ENCODE measurements around the gene MPV17.

The MPV17 gene

GRCh38 chr2:27309651-27310050 lies 13.2 kb downstream of the MPV17 start:
- H3K9me3 ChIP-seq (ENCODE audit: control insufficient read depth in 1 of 2, low read length in 2 of 2), result no peaks in the 10 kb centered on the region
- H3K36me3 ChIP-seq (ENCODE audit: control insufficient read depth in 1 of 2, insufficient read depth in 2 of 2, low read length in 2 of 2), result peaks cover 0 to 20% of the 10 kb centered on the region in 2 donors
- H3K27me3 ChIP-seq (ENCODE audit: control insufficient read depth in 1 of 2, insufficient read depth in 2 of 2, low read length in 2 of 2), result peaks cover 27 to 35% of the 10 kb centered on the region in 2 donors
- no peak overlapping the region for H3K9ac ChIP-seq (ENCODE audit: low read depth in 1 of 2, low read length in 2 of 2)
- H3K27ac ChIP-seq (ENCODE audit: low read depth, low read length), result no peak overlapping the region
- H3K4me3 ChIP-seq (ENCODE audit: low read depth in 1 of 2, low read length in 2 of 2), result no peak overlapping the region
- peaks cover 8 to 26% of the 10 kb centered on the region in 2 donors for H3K4me1 ChIP-seq (ENCODE audit: control insufficient read depth in 1 of 2, insufficient read depth in 2 of 2, low read length in 2 of 2)

- Histone ChIP-seq H3K27ac (ENCODE audit: low read depth, low read length) (no peak within 1 kb of the TSS), H3K27me3 (ENCODE audit: control insufficient read depth in 1 of 2, insufficient read depth in 2 of 2, low read length in 2 of 2) (peaks cover 27 to 35% of the 10 kb centered on the region in 2 donors), H3K36me3 (ENCODE audit: control insufficient read depth in 1 of 2, insufficient read depth in 2 of 2, low read length in 2 of 2) (peaks cover 0 to 20% of the 10 kb centered on the region in 2 donors), H3K4me3 (ENCODE audit: low read depth in 1 of 2, low read length in 2 of 2) (peak within 1 kb of the TSS in 1 of 2 donors; percentile 43), H3K9me3 (ENCODE audit: control insufficient read depth in 1 of 2, low read length in 2 of 2) (no peaks in the 10 kb centered on the region), H3K4me1 (ENCODE audit: control insufficient read depth in 1 of 2, insufficient read depth in 2 of 2, low read length in 2 of 2) (peaks cover 8 to 26% of the 10 kb centered on the region in 2 donors), H3K9ac (ENCODE audit: low read depth in 1 of 2, low read length in 2 of 2) (no peak within 1 kb of the TSS)
Observed at GRCh38 chr2:27308359-27308881, 14.5 kb downstream of the MPV17 start, which contains the start of gene UCN. Gene UCN (minus strand): TSS chr2:27308445. CDS start chr2:27307895, 550 bp downstream.

GRCh38 chr2:27307545-27308358 lies 15.1 kb downstream of the MPV17 start:
- Histone ChIP-seq H3K27ac (ENCODE audit: low read depth, low read length) (no peak overlapping the region), H3K4me3 (ENCODE audit: low read depth in 1 of 2, low read length in 2 of 2) (peak overlapping the region in 1 of 2 donors; percentile 43), H3K9me3 (ENCODE audit: control insufficient read depth in 1 of 2, low read length in 2 of 2) (no peaks in the 10 kb centered on the region)

GRCh38 chr2:27307287-27307544 lies 15.7 kb downstream of the MPV17 start:
- Histone ChIP-seq H3K4me3 (ENCODE audit: low read depth in 1 of 2, low read length in 2 of 2) (peak overlapping the region; percentile 43 to 61), H3K9me3 (ENCODE audit: control insufficient read depth in 1 of 2, low read length in 2 of 2) (no peaks in the 10 kb centered on the region), H3K27me3 (ENCODE audit: control insufficient read depth in 1 of 2, insufficient read depth in 2 of 2, low read length in 2 of 2) (peaks cover 27 to 35% of the 10 kb centered on the region in 2 donors), H3K36me3 (ENCODE audit: control insufficient read depth in 1 of 2, insufficient read depth in 2 of 2, low read length in 2 of 2) (peaks cover 0 to 18% of the 10 kb centered on the region in 2 donors), H3K9ac (ENCODE audit: low read depth in 1 of 2, low read length in 2 of 2) (no peak overlapping the region), H3K27ac (ENCODE audit: low read depth, low read length) (no peak overlapping the region), H3K4me1 (ENCODE audit: control insufficient read depth in 1 of 2, insufficient read depth in 2 of 2, low read length in 2 of 2) (peaks cover 8 to 26% of the 10 kb centered on the region in 2 donors)

More at GRCh38 chr2:27307545-27308358, 15.1 kb downstream of the MPV17 start:
- H3K27me3 ChIP-seq (ENCODE audit: control insufficient read depth in 1 of 2, insufficient read depth in 2 of 2, low read length in 2 of 2), result peaks cover 27 to 35% of the 10 kb centered on the region in 2 donors
- H3K36me3 ChIP-seq (ENCODE audit: control insufficient read depth in 1 of 2, insufficient read depth in 2 of 2, low read length in 2 of 2), result peaks cover 0 to 20% of the 10 kb centered on the region in 2 donors
- peaks cover 8 to 26% of the 10 kb centered on the region in 2 donors for H3K4me1 ChIP-seq (ENCODE audit: control insufficient read depth in 1 of 2, insufficient read depth in 2 of 2, low read length in 2 of 2)
- no peak overlapping the region for H3K9ac ChIP-seq (ENCODE audit: low read depth in 1 of 2, low read length in 2 of 2)

DNA sequence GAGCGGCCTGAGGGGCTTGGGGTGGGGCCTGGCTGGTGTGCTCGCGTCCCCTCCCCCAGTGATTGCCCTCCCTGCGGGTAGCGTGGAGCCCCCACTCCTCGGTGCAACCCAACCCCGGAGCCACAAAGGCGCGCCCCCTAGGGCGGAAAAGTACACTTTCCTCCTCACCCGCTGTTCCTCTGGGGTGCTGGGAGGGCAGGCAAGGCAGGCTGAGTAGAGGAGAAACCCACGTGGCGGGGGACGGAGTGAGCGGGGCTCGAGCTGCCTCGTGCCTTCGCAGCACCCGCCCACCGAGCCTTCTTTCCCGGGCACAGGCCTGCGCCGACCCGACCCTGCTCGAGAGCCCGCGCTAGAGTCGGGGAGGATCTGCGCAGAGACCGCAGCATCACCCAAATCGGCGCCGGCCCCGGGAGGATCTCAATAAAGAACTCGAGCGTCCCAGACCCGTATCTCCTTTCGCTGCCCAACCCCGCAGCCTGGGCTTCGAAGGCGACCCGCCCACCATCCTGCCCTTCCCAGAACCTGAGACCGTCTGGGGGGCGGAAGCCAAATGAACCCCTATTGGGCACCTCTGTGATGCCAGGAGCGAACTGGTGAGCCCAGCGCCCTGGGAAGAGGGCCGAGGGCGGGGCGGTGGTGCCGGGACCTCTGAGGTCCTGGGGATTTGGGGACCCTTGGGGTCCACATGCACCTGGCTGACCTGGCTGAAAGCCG lies 16.2 kb downstream of the MPV17 start:
- Histone ChIP-seq H3K9ac (ENCODE audit: low read depth in 1 of 2, low read length in 2 of 2) (no peak overlapping the region), H3K27ac (ENCODE audit: low read depth, low read length) (no peak overlapping the region), H3K36me3 (ENCODE audit: control insufficient read depth in 1 of 2, insufficient read depth in 2 of 2, low read length in 2 of 2) (peaks cover 0 to 13% of the 10 kb centered on the region in 2 donors), H3K4me1 (ENCODE audit: control insufficient read depth in 1 of 2, insufficient read depth in 2 of 2, low read length in 2 of 2) (peaks cover 8 to 26% of the 10 kb centered on the region in 2 donors), H3K4me3 (ENCODE audit: low read depth in 1 of 2, low read length in 2 of 2) (peak overlapping the region; percentile 43 to 61), H3K27me3 (ENCODE audit: control insufficient read depth in 1 of 2, insufficient read depth in 2 of 2, low read length in 2 of 2) (peaks cover 27 to 35% of the 10 kb centered on the region in 2 donors), H3K9me3 (ENCODE audit: control insufficient read depth in 1 of 2, low read length in 2 of 2) (no peaks in the 10 kb centered on the region)

GRCh38 chr2:27306136-27306535 lies 16.8 kb downstream of the MPV17 start:
- H3K9ac ChIP-seq (ENCODE audit: low read depth in 1 of 2, low read length in 2 of 2), result peak overlapping the region in 1 of 2 donors; percentile 6
- H3K9me3 ChIP-seq (ENCODE audit: control insufficient read depth in 1 of 2, low read length in 2 of 2), result no peaks in the 10 kb centered on the region
- peaks cover 8 to 26% of the 10 kb centered on the region in 2 donors for H3K4me1 ChIP-seq (ENCODE audit: control insufficient read depth in 1 of 2, insufficient read depth in 2 of 2, low read length in 2 of 2)
- H3K27me3 ChIP-seq (ENCODE audit: control insufficient read depth in 1 of 2, insufficient read depth in 2 of 2, low read length in 2 of 2), result peaks cover 27 to 35% of the 10 kb centered on the region in 2 donors
- peaks cover 0 to 8% of the 10 kb centered on the region in 2 donors for H3K36me3 ChIP-seq (ENCODE audit: control insufficient read depth in 1 of 2, insufficient read depth in 2 of 2, low read length in 2 of 2)
- H3K27ac ChIP-seq (ENCODE audit: low read depth, low read length), result no peak overlapping the region
- peak overlapping the region; percentile 43 to 61 for H3K4me3 ChIP-seq (ENCODE audit: low read depth in 1 of 2, low read length in 2 of 2)

GRCh38 chr2:27305516-27305915 lies 17.4 kb downstream of the MPV17 start:
- Histone ChIP-seq H3K4me1 (ENCODE audit: control insufficient read depth in 1 of 2, insufficient read depth in 2 of 2, low read length in 2 of 2) (peaks cover 8 to 26% of the 10 kb centered on the region in 2 donors), H3K9me3 (ENCODE audit: control insufficient read depth in 1 of 2, low read length in 2 of 2) (no peaks in the 10 kb centered on the region), H3K9ac (ENCODE audit: low read depth in 1 of 2, low read length in 2 of 2) (no peak overlapping the region), H3K27me3 (ENCODE audit: control insufficient read depth in 1 of 2, insufficient read depth in 2 of 2, low read length in 2 of 2) (peaks cover 27 to 35% of the 10 kb centered on the region in 2 donors), H3K36me3 (ENCODE audit: control insufficient read depth in 1 of 2, insufficient read depth in 2 of 2, low read length in 2 of 2) (peaks cover 0 to 7% of the 10 kb centered on the region in 2 donors), H3K27ac (ENCODE audit: low read depth, low read length) (no peak overlapping the region), H3K4me3 (ENCODE audit: low read depth in 1 of 2, low read length in 2 of 2) (no peak overlapping the region)

DNA sequence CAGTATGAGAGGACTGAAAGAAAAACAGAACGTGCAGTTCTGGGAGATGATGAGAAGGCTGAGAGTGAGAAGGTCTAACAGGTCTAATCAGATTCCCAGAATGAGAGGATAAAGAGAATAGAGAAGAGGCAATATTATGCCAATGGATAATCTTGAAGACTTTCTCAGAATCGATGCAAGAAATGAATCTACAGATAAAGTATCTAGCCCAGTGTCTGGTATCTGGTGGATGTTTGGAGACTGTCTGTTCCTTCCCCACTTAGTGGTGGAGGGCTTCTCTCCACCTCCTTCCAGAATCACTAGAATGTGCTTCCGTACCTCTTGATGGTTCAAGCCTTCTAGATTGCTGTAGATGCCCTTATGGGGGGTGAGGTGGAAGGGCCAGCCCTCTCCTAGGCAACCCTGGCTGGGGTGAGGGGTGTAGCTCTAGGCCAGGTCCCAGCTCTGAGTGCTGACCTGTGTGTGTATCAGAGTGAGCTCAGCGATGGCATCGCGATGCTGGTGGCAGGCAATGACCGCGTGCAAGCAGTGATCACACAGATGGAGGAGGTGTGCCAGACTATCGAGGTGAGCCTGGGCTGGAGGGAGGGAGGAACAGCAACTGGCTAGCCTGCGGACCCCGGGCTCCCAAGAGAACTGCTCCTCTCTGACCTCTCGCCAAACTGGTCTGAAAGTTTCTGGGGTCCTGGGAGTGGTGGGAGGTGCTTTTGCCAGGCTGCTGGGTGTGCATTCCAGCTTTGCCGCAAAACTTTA lies 18.2 kb downstream of the MPV17 start:
- no peaks in the 10 kb centered on the region for H3K9me3 ChIP-seq (ENCODE audit: control insufficient read depth in 1 of 2, low read length in 2 of 2)
- H3K4me3 ChIP-seq (ENCODE audit: low read depth in 1 of 2, low read length in 2 of 2), result no peak overlapping the region
- H3K9ac ChIP-seq (ENCODE audit: low read depth in 1 of 2, low read length in 2 of 2), result no peak overlapping the region
- H3K27me3 ChIP-seq (ENCODE audit: control insufficient read depth in 1 of 2, insufficient read depth in 2 of 2, low read length in 2 of 2), result peaks cover 27 to 35% of the 10 kb centered on the region in 2 donors
- no peak overlapping the region for H3K27ac ChIP-seq (ENCODE audit: low read depth, low read length)
- peaks cover 0 to 4% of the 10 kb centered on the region in 2 donors for H3K36me3 ChIP-seq (ENCODE audit: control insufficient read depth in 1 of 2, insufficient read depth in 2 of 2, low read length in 2 of 2)
- peaks cover 8 to 26% of the 10 kb centered on the region in 2 donors for H3K4me1 ChIP-seq (ENCODE audit: control insufficient read depth in 1 of 2, insufficient read depth in 2 of 2, low read length in 2 of 2)

GRCh38 chr2:27303093-27304025 lies 19.5 kb downstream of the MPV17 start:
- Histone ChIP-seq H3K9me3 (ENCODE audit: control insufficient read depth in 1 of 2, low read length in 2 of 2) (no peaks in the 10 kb centered on the region), H3K4me3 (ENCODE audit: low read depth in 1 of 2, low read length in 2 of 2) (peak overlapping the region; percentile 48), H3K36me3 (ENCODE audit: control insufficient read depth in 1 of 2, insufficient read depth in 2 of 2, low read length in 2 of 2) (no peaks in the 10 kb centered on the region), H3K27ac (ENCODE audit: low read depth, low read length) (no peak overlapping the region), H3K4me1 (ENCODE audit: control insufficient read depth in 1 of 2, insufficient read depth in 2 of 2, low read length in 2 of 2) (peaks cover 8 to 24% of the 10 kb centered on the region in 2 donors), H3K27me3 (ENCODE audit: control insufficient read depth in 1 of 2, insufficient read depth in 2 of 2, low read length in 2 of 2) (peaks cover 23 to 38% of the 10 kb centered on the region in 2 donors), H3K9ac (ENCODE audit: low read depth in 1 of 2, low read length in 2 of 2) (peak overlapping the region in 1 of 2 donors; percentile 22)

Measured in duodenal mucosa (tissue), 2 donors.